BE2C (cell line): ENCODE data around the gene TTL.

ENCODE experiments used
- DNase-seq: peaks from one replicate; pipeline ENCODE4 v3.0.0-alpha.2; 2020
- H3K27me3 ChIP-seq: fragments of 250-450 bp; sonication (Bioruptor Pico); 2 replicates; pipeline ENCODE4 v1.5.1; 2020; ENCODE audit warnings: mild to moderate bottlenecking
- H3K36me3 ChIP-seq: fragments of 250-450 bp; sonication (Bioruptor Pico); 2 replicates; pipeline ENCODE4 v1.5.1; 2020; ENCODE audit warnings: mild to moderate bottlenecking
- H3K4me1 ChIP-seq: fragments of 250-450 bp; sonication (Bioruptor Pico); 2 replicates; pipeline ENCODE4 v1.5.1; 2020
- H3K4me3 ChIP-seq: 2 replicates; pipeline ENCODE4 v1.5.1; 2011; ENCODE audit warnings: low read depth, low read length
- H3K9me3 ChIP-seq: fragments of 250-450 bp; sonication (Bioruptor Pico); 2 replicates; pipeline ENCODE4 v1.5.1; 2020
- CTCF ChIP-seq: IDR thresholded peaks from 2 replicates; pipeline ENCODE4 v1.5.1; 2012; ENCODE audit warnings: mild to moderate bottlenecking, low read depth, low read length

Gene TTL

GRCh38 chr2:112463256-112463655, 18.7 kb upstream of the TTL start:
- Histone ChIP-seq H3K4me1 (no peaks in the 10 kb centered on the region), H3K27me3 (no peaks in the 10 kb centered on the region), H3K9me3 (no peaks in the 10 kb centered on the region), H3K36me3 (no peaks in the 10 kb centered on the region), H3K4me3 (no peak overlapping the region)
- DNase-seq, result no peak
- no peak for TF ChIP-seq CTCF

- H3K27me3 ChIP-seq, result no peaks in the 10 kb centered on the region
- no peak for DNase-seq
- H3K4me1 ChIP-seq, result no peaks in the 10 kb centered on the region
- no peaks in the 10 kb centered on the region for H3K36me3 ChIP-seq
- H3K4me3 ChIP-seq, result no peak overlapping the region
- H3K9me3 ChIP-seq, result no peaks in the 10 kb centered on the region
- peak; percentile 24; the same call in 1 of the 2 replicates for TF ChIP-seq CTCF
These were observed 16.6 kb upstream of the TTL start for GRCh38 chr2:112465382-112465781.

- Histone ChIP-seq H3K4me3 (no peak overlapping the region), H3K9me3 (no peaks in the 10 kb centered on the region), H3K36me3 (no peaks in the 10 kb centered on the region), H3K4me1 (no peaks in the 10 kb centered on the region), H3K27me3 (no peaks in the 10 kb centered on the region)
- no peak for TF ChIP-seq CTCF
- DNase-seq, result no peak
These were observed 9.3 kb upstream of the TTL start for GRCh38 chr2:112472547-112473263.

GRCh38 chr2:112474844-112475486, 7.0 kb upstream of the TTL start:
- no peak for TF ChIP-seq CTCF
- no peaks in the 10 kb centered on the region for H3K4me1 ChIP-seq
- no peaks in the 10 kb centered on the region for H3K27me3 ChIP-seq
- no peaks in the 10 kb centered on the region for H3K9me3 ChIP-seq
- DNase-seq, result no peak
- no peaks in the 10 kb centered on the region for H3K36me3 ChIP-seq
- H3K4me3 ChIP-seq, result no peak overlapping the region

- TF ChIP-seq CTCF, result no peak
- H3K9me3 ChIP-seq, result no peaks in the 10 kb centered on the region
- DNase-seq, result no peak
- H3K36me3 ChIP-seq, result no peaks in the 10 kb centered on the region
- H3K4me1 ChIP-seq, result no peaks in the 10 kb centered on the region
- H3K4me3 ChIP-seq, result no peak overlapping the region
- H3K27me3 ChIP-seq, result no peaks in the 10 kb centered on the region
These were observed 5.5 kb upstream of the TTL start for GRCh38 chr2:112476434-112476833.

- H3K9me3 ChIP-seq, result no peaks in the 10 kb centered on the region
- peak; percentile 8 for DNase-seq
- peak overlapping the region; percentile 71 for H3K4me3 ChIP-seq
- no peaks in the 10 kb centered on the region for H3K27me3 ChIP-seq
- no peaks in the 10 kb centered on the region for H3K4me1 ChIP-seq
- peaks cover 2% of the 10 kb centered on the region for H3K36me3 ChIP-seq
- TF ChIP-seq CTCF, result no peak; the same call in 1 of the 2 replicates
These were observed 1.4 kb upstream of the TTL start for GRCh38 chr2:112480530-112481049.
